Activated CD8-positive, alpha-beta T cell treated with anti-CD3 and anti-CD28 coated beads for 36 hours (primary cell): ENCODE measurements around the gene LARGE1. TPM values are rescaled to one million over a fixed set of nuclear protein-coding genes. Genes with fewer than 3 reads are reported as not detected.

ENCODE experiments used
- ATAC-seq: fragments of 200-7000 bp; cut with Tn5 transposase; one replicate; pipeline ENCODE4 v1.10.0; 2021; ENCODE audit warnings: mild to moderate bottlenecking, moderate library complexity
- CTCF ChIA-PET: fragments of 350-600 bp; sonication (Branson Sonifier 250); formaldehyde crosslinking; loops from one replicate; lab custom pipeline; 2021; ENCODE audit warnings: antibody characterized with exemption; lab: Charles Lee
- POLR2A ChIA-PET: fragments of 350-600 bp; sonication (Branson Sonifier 250); formaldehyde crosslinking; loops from one replicate; lab custom pipeline; 2021; ENCODE audit warnings: antibody characterized with exemption; lab: Charles Lee
- DNase-seq: peaks from one replicate; pipeline ENCODE4 v3.0.0-alpha.2; 2020
- H3K27ac Mint-ChIP-seq: one replicate; pipeline ENCODE4 v1.8.0; 2021; ENCODE audit warnings: mild to moderate bottlenecking, mixed read lengths
- H3K27me3 Mint-ChIP-seq: one replicate; pipeline ENCODE4 v1.8.0; 2021; ENCODE audit warnings: mixed read lengths
- H3K36me3 Mint-ChIP-seq: one replicate; pipeline ENCODE4 v1.8.0; 2021; ENCODE audit warnings: low read depth, mixed read lengths
- H3K4me1 Mint-ChIP-seq: one replicate; pipeline ENCODE4 v1.8.0; 2021; ENCODE audit warnings: low read depth, mixed read lengths
- H3K4me3 Mint-ChIP-seq: one replicate; pipeline ENCODE4 v1.8.0; 2021; ENCODE audit warnings: mild to moderate bottlenecking, moderate library complexity, mixed read lengths
- H3K9me3 Mint-ChIP-seq: one replicate; pipeline ENCODE4 v1.8.0; 2021; ENCODE audit warnings: mixed read lengths
- CTCF ChIP-seq: fragments of 200-600 bp; IDR thresholded peaks from one replicate; pipeline ENCODE4 v1.8.0; 2022; ENCODE audit warnings: antibody characterized with exemption, mild to moderate bottlenecking
- intact Hi-C: fragments of 100-400 bp; cut with micrococcal nuclease; formaldehyde crosslinking; loops from one replicate; pipeline ENCODE4 v1.10.0; 2022
- total RNA-seq, 2 experiments: library from RNA; stranded (reverse); gene quantifications; one replicate each; pipeline ENCODE4 v1.2.3, GENCODE V29; 2021

LARGE1 gene
- total RNA-seq, 2 experiments from 2014 or later: 0.31 to 0.32 TPM

- Mint-ChIP-seq H3K27ac (no peak overlapping the region), H3K4me3 (no peak overlapping the region), H3K9me3 (peaks cover 6% of the 10 kb centered on the region), H3K36me3 (no peaks in the 10 kb centered on the region), H3K27me3 (no peaks in the 10 kb centered on the region), H3K4me1 (no peaks in the 10 kb centered on the region)
- intact Hi-C loops: no loop called here
- no peak for DNase-seq
- no peak for TF ChIP-seq CTCF
- POLR2A ChIA-PET: no interaction called here
- ATAC-seq: no peak
- CTCF ChIA-PET: no interaction called here
Observed at GRCh38 chr22:33747576-33748180, 172.6 kb downstream of the LARGE1 start.

GRCh38 chr22:33747029-33747428 is 173.2 kb downstream of the LARGE1 start:
- no peak overlapping the region for H3K4me3 Mint-ChIP-seq
- H3K36me3 Mint-ChIP-seq: no peaks in the 10 kb centered on the region
- ChIA-PET CTCF (no interaction called here), POLR2A (no interaction called here)
- no peaks in the 10 kb centered on the region for H3K4me1 Mint-ChIP-seq
- TF ChIP-seq CTCF: no peak
- peaks cover 4% of the 10 kb centered on the region for H3K9me3 Mint-ChIP-seq
- H3K27me3 Mint-ChIP-seq: no peaks in the 10 kb centered on the region
- DNase-seq (no peak), ATAC-seq (no peak)
- intact Hi-C loops: no loop called here
- no peak overlapping the region for H3K27ac Mint-ChIP-seq

- H3K9me3 Mint-ChIP-seq: peaks cover 4% of the 10 kb centered on the region
- no peak for DNase-seq
- no peak overlapping the region for H3K4me3 Mint-ChIP-seq
- CTCF ChIA-PET: no interaction called here
- no peaks in the 10 kb centered on the region for H3K4me1 Mint-ChIP-seq
- no peaks in the 10 kb centered on the region for H3K27me3 Mint-ChIP-seq
- H3K27ac Mint-ChIP-seq: no peak overlapping the region
- TF ChIP-seq CTCF: no peak
- no peak for ATAC-seq
- intact Hi-C loops: no loop called here
- no peaks in the 10 kb centered on the region for H3K36me3 Mint-ChIP-seq
- POLR2A ChIA-PET: no interaction called here
Observed at GRCh38 chr22:33746501-33746928, 173.8 kb downstream of the LARGE1 start.

- no peak for ATAC-seq
- ChIA-PET CTCF (no interaction called here), POLR2A (no interaction called here)
- no peak overlapping the region for H3K27ac Mint-ChIP-seq
- no peak for TF ChIP-seq CTCF
- H3K4me3 Mint-ChIP-seq: no peak overlapping the region
- peaks cover 4% of the 10 kb centered on the region for H3K9me3 Mint-ChIP-seq
- no peaks in the 10 kb centered on the region for H3K36me3 Mint-ChIP-seq
- no peaks in the 10 kb centered on the region for H3K27me3 Mint-ChIP-seq
- no peak for DNase-seq
- no peaks in the 10 kb centered on the region for H3K4me1 Mint-ChIP-seq
- intact Hi-C loops: no loop called here
Observed at GRCh38 chr22:33745501-33745900, 174.8 kb downstream of the LARGE1 start.

GRCh38 chr22:33743756-33744155 is 176.5 kb downstream of the LARGE1 start:
- Mint-ChIP-seq H3K27me3 (no peaks in the 10 kb centered on the region), H3K27ac (no peak overlapping the region), H3K9me3 (no peaks in the 10 kb centered on the region), H3K4me1 (no peaks in the 10 kb centered on the region), H3K4me3 (no peak overlapping the region), H3K36me3 (no peaks in the 10 kb centered on the region)
- no peak for DNase-seq
- intact Hi-C loops: no loop called here
- ATAC-seq: no peak
- TF ChIP-seq CTCF: no peak
- POLR2A ChIA-PET: no interaction called here
- CTCF ChIA-PET: no interaction called here
